ENCODE measurements around the gene NSUN3. TPM values are rescaled to one million over a fixed set of nuclear protein-coding genes. Genes with fewer than 3 reads are reported as not detected.
A peak's percentile ranks its signal among the peaks of the same experiment; 100 is the strongest.

Gene NSUN3
- total and polyA plus RNA-seq, 10 of the 15 experiments (the other 5 are each of a cell fraction or from before 2014, with no cell fraction given), result 9.1 to 20.3 (median 11.7) TPM

GRCh38 chr3:94099311-94099710 is 36.5 kb downstream of the NSUN3 start (continued):
- TF ChIP-seq RB1 (IDR thresholded peaks at IDR 0.05; ENCODE audit: borderline replicate concordance) (no peak), E4F1 (IDR thresholded peaks at IDR 0.05; ENCODE audit: borderline replicate concordance, partially characterized antibody) (no peak), PAX8 (IDR thresholded peaks at IDR 0.05) (no peak), MEF2B (IDR thresholded peaks at IDR 0.05; ENCODE audit: partially characterized antibody, poor library complexity, severe bottlenecking) (no peak), KLF5 (IDR thresholded peaks at IDR 0.05; ENCODE audit: partially characterized antibody) (no peak)

- peaks cover 2 to 31% of the 10 kb centered on the region in 2 experiments for H3K36me3 ChIP-seq (ENCODE audit: control insufficient read depth in 2 of 2, insufficient read depth in 2 of 2, low read length in 1 of 2)
- no TSS peak for BruUV-seq (replicated peaks)
- FAIRE-seq (no peak), DNase-seq (ENCODE audit: low read depth, low spot score) (no peak), ATAC-seq (0 out of 3 replicates have a peak, but pooled peaks have one; percentile 17)
- WGBS (ENCODE audit: insufficient coverage, insufficient replicate concordance, low lambda C conversion rate, missing lambda C conversion rate), result 85% methylated on average over 4 of the region's 4 CpGs
- H3K79me2 ChIP-seq (ENCODE audit: control insufficient read depth, insufficient read depth, low read length), result no peaks in the 10 kb centered on the region
- ChIA-PET SMC1A (ENCODE audit: uncharacterized antibody, unreplicated experiment) (interaction anchor here (0.6 to 1.9 kb wide), 16 partner anchors 12 to 120 kb away, joined by 3 to 21 read pairs (median 5); partner anchors contain the start of genes DHFR2 and NSUN3), POLR2A (interaction anchor here (0.7 kb wide), 1 partner anchor 25 kb away, joined by 6 read pairs; no protein-coding TSS in a partner anchor), RAD21 (ENCODE audit: unreplicated experiment) (interaction anchor here (0.7 to 2.6 kb wide), 14 partner anchors 10 to 128 kb away, joined by 3 to 31 read pairs (median 5); partner anchors contain the start of genes DHFR2 and NSUN3), CTCF (interaction anchor here (0.8 to 3.4 kb wide), 17 partner anchors 13 to 122 kb away, joined by 3 to 32 read pairs (median 4); partner anchors contain the start of genes ARL13B, DHFR2 and NSUN3)
- H3K4me1 ChIP-seq (ENCODE audit: control insufficient read depth, insufficient read depth, low read length), result no peaks in the 10 kb centered on the region
- H3K9me3 ChIP-seq (replicated peaks; ENCODE audit: control insufficient read depth, insufficient read depth, low read length), result no peaks in the 10 kb centered on the region
- no peak overlapping the region for H3K4me3 ChIP-seq
- intact Hi-C loops (cut with micrococcal nuclease; ENCODE audit: unreplicated experiment) (loop anchor here (1.0 kb wide), 1 partner anchor 98 kb away; no protein-coding TSS in a partner anchor), in situ Hi-C loops (cut with MboI) (no loop called here)
- H4K20me1 ChIP-seq (ENCODE audit: control insufficient read depth, insufficient read depth), result no peaks in the 10 kb centered on the region
- no peak overlapping the region for H3K4me2 ChIP-seq (ENCODE audit: control insufficient read depth, insufficient read depth)
- H3K27me3 ChIP-seq (replicated peaks in 1 of 2; ENCODE audit: control insufficient read depth in 2 of 2, insufficient read depth in 2 of 2, low read length in 1 of 2), result no peaks in the 10 kb centered on the region
- no peak overlapping the region for H2AFZ ChIP-seq (ENCODE audit: control insufficient read depth, low read depth, low read length)
- no peak overlapping the region for H3K9ac ChIP-seq (ENCODE audit: control insufficient read depth, insufficient read depth, low read length)
- H3K27ac ChIP-seq (ENCODE audit: control insufficient read depth, insufficient read depth), result no peak overlapping the region
- peak; percentile 22; the same call in 1 of the 2 replicates for TF ChIP-seq RAD21 (IDR thresholded peaks at IDR 0.05; ENCODE audit: insufficient read depth, low read depth, low read length)
- TF ChIP-seq HDAC2 (IDR thresholded peaks at IDR 0.05), result no peak
- no peak for TF ChIP-seq CEBPB (IDR thresholded peaks at IDR 0.05; ENCODE audit: borderline replicate concordance in 1 of 2, low read depth in 2 of 2, low read length in 2 of 2)
- peak; percentile 7; the same call in 1 of the 2 replicates for TF ChIP-seq SMC3 (IDR thresholded peaks at IDR 0.05; ENCODE audit: borderline replicate concordance, low read length)
- TF ChIP-seq ZBTB11 (CRISPR knock-in tag; IDR thresholded peaks at IDR 0.05), result no peak
- no peak for TF ChIP-seq MAX (IDR thresholded peaks at IDR 0.05; ENCODE audit: low read depth, low read length)
- no peak for TF ChIP-seq ELK1 (IDR thresholded peaks at IDR 0.05; ENCODE audit: low read depth, low read length)
- TF ChIP-seq SREBF1 (IDR thresholded peaks at IDR 0.05; ENCODE audit: low read length), result no peak
- TF ChIP-seq ZSCAN29 (IDR thresholded peaks at IDR 0.05), result no peak
- TF ChIP-seq SIN3A (IDR thresholded peaks at IDR 0.05; ENCODE audit: low read depth, low read length), result no peak
- no peak for TF ChIP-seq ZNF622 (IDR thresholded peaks at IDR 0.05)
These were observed 39.0 kb downstream of the NSUN3 start for GRCh38 chr3:94101860-94102259.
